Heart right ventricle (tissue), 16 donors: ENCODE results near the gene CAMKV. TPM values are rescaled to one million over a fixed set of nuclear protein-coding genes. Genes with fewer than 3 reads are reported as not detected.
A peak's percentile ranks its signal among the peaks of the same experiment; 100 is the strongest.
"Not testable (repeated sequence)": the region's sequence is repeated elsewhere in the genome, so short reads cannot be mapped to it uniquely, and the experiment has no call there.

ENCODE experiments used
- ATAC-seq, 8 donors: fragments of 200-7000 bp; cut with Tn5 transposase; one replicate each; pipeline ENCODE4 v1.9.1; 2020; ENCODE audit warnings: mild to moderate bottlenecking in 8 of 8, moderate library complexity in 8 of 8, moderate number of reproducible peaks in 1 of 8
- DNase-seq, 2 donors: peaks; one replicate each; pipeline ENCODE4 v3.0.0-alpha.2; 2020
- H3K27ac ChIP-seq, 10 donors: fragments of 200-600 bp; sonication (generic) in 2 of 10; one replicate each; pipeline versions ENCODE4 v1.5.0 to v1.8.0; 2020 to 2022; ENCODE audit warnings: mild to moderate bottlenecking in 3 of 10
- H3K27me3 ChIP-seq, 7 donors: fragments of 200-600 bp; one replicate each; pipeline ENCODE4 v1.8.0; 2021 to 2022; ENCODE audit warnings: mild to moderate bottlenecking in 2 of 7
- H3K36me3 ChIP-seq, 9 donors: fragments of 200-600 bp; sonication (generic) in 1 of 9; one replicate each; pipeline versions ENCODE4 v1.5.0 to v1.8.0; 2020 to 2022; ENCODE audit warnings: mild to moderate bottlenecking in 2 of 9
- H3K4me1 ChIP-seq, 9 donors: fragments of 200-600 bp; sonication (generic) in 1 of 9; one replicate each; pipeline versions ENCODE4 v1.5.0 to v1.8.0; 2020 to 2022; ENCODE audit warnings: mild to moderate bottlenecking in 4 of 9
- H3K4me3 ChIP-seq, 10 donors: fragments of 200-600 bp; sonication (generic) in 2 of 10; one replicate each; pipeline versions ENCODE4 v1.5.0 to v1.8.0; 2020 to 2022; ENCODE audit warnings: mild to moderate bottlenecking in 7 of 10, moderate library complexity in 2 of 10
- H3K9me3 ChIP-seq, 11 donors: fragments of 200-600 bp in 10 of 11; sonication (generic) in 2 of 11; one replicate each; pipeline versions ENCODE4 v1.5.0 to v1.8.0; 2013 to 2022; ENCODE audit warnings: mild to moderate bottlenecking in 2 of 11, control low read depth in 1 of 11, moderate library complexity in 1 of 11
- WGBS, 2 donors: extraction: QIAGEN DNeasy Blood & Tissue Kit; methylation state at CpG; one replicate each; pipeline ENCODE4 v1.1.7; 2013; ENCODE audit warnings: inconsistent platforms in 1 of 2; 5-methylcytosine and 5-hydroxymethylcytosine counted together
- intact Hi-C, 10 donors: fragments of 100-400 bp; cut with DNase I; formaldehyde crosslinking; loops; one replicate each; pipeline versions ENCODE4 v1.11.1 to v1.14.2; 2022
- polyA plus RNA-seq, 2 donors: library from polyadenylated mRNA; stranded (reverse); fragments of 200-250 nt; gene quantifications; one replicate each; pipeline ENCODE4 v1.2.3, GENCODE V29; 2013
- total RNA-seq, 10 donors: library from RNA; stranded (reverse); fragmentation: NEBNext Ultra II Directional in 3 of 10; extraction: Animal tissue kit (Norgen Biotek cat#: 25700) in 3 of 10; gene quantifications; one replicate each; pipeline versions ENCODE4 v1.2.1 to v1.2.4, GENCODE V29; 2021 to 2023
- TF ChIP-seq, protein P1 (sequence below), 9 donors: fragments of 200-600 bp; sonication (generic) in 2 of 9; IDR thresholded peaks; one replicate each; pipeline versions ENCODE4 v1.5.0 to v1.8.0; 2021 to 2022; ENCODE audit warnings: antibody characterized with exemption in 9 of 9, mild to moderate bottlenecking in 5 of 9, moderate library complexity in 1 of 9
- donor health status: Arrhythmogenic right ventricular cardiomyopathy.
- donor health status: ischemic (EF 13 %, LVEDD 7.1; RV severe dilation, severe dysfunction).
- donor health status: healthy with polysubstance abuse.
- donor health status: DM: no; HTN: yes; CAD: no.
- donor health status: DM: no; HTN: no; CAD: no.
- donor health status: ischemic (EF 25% LVEDD 6.9; RV normal size, moderate dysfunction).
- donor health status: ischemic (EF 25% LVEDD 5.7; RV mildly dilated, moderate dysfunction).
- donor health status: healthy.
- donor health status: DM: yes; HTN: yes; CAD: no.
- donor health status: Ischemic cardiomyopathy.
- donor health status: ischemic (EF 35%, LVEDD 5.7; RV mildly dilated, moderate dysfunction).
- donor health status: nonischemic (EF 11% LVEDD 7.7; RV severe dilation, severe dysfunction).
- donor health status: DM: yes; HTN: yes; CAD: no.
- donor health status: PGD.
- donor health status: ischemic (EF 29% LVEDD 5.4; RV normal size, mild dysfunction).
- donor health status: nonischemic (EF 23%, LVEDD 6.1; RV moderate dilation, normal function).

Gene CAMKV
- total and polyA plus RNA-seq, 12 donors, result not detected

DNA sequence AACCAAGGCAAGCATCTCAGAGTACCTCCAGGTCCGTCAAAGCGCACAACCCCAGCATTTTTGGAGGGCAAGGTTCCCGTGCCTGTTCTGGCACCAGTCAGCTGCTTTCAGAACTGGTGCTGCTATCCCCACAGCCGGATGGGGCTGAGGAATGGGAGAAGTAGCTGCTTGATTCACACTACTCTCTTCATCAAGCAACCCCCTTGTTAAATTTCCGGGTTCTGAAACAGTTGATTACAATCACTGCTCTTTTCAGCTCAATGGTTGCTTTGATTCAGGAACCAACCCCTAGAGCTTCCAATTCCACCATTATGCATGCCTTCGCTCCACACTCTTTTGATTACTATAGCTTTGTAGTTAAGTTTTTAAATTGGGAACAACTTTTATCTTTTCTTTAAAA, 43.7 kb downstream of the CAMKV start:
- 71 to 88% methylated on average over 6 of the region's 6 CpGs for WGBS, 2 donors
- H3K4me3 ChIP-seq, result no peak overlapping the region
- no peaks in the 10 kb centered on the region for H3K9me3 ChIP-seq
- H3K36me3 ChIP-seq, result peaks cover 0 to 13% (median 0%) of the 10 kb centered on the region in 9 donors
- H3K4me1 ChIP-seq, result no peaks in the 10 kb centered on the region
- TF ChIP-seq, protein P1, sequence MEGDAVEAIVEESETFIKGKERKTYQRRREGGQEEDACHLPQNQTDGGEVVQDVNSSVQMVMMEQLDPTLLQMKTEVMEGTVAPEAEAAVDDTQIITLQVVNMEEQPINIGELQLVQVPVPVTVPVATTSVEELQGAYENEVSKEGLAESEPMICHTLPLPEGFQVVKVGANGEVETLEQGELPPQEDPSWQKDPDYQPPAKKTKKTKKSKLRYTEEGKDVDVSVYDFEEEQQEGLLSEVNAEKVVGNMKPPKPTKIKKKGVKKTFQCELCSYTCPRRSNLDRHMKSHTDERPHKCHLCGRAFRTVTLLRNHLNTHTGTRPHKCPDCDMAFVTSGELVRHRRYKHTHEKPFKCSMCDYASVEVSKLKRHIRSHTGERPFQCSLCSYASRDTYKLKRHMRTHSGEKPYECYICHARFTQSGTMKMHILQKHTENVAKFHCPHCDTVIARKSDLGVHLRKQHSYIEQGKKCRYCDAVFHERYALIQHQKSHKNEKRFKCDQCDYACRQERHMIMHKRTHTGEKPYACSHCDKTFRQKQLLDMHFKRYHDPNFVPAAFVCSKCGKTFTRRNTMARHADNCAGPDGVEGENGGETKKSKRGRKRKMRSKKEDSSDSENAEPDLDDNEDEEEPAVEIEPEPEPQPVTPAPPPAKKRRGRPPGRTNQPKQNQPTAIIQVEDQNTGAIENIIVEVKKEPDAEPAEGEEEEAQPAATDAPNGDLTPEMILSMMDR (IDR thresholded peaks at IDR 0.05), result no peak
- H3K27me3 ChIP-seq, result no peaks in the 10 kb centered on the region
- DNase-seq (no peak), ATAC-seq (no peak)
- intact Hi-C loops, result no loop called here
- H3K27ac ChIP-seq, result no peak overlapping the region

DNA sequence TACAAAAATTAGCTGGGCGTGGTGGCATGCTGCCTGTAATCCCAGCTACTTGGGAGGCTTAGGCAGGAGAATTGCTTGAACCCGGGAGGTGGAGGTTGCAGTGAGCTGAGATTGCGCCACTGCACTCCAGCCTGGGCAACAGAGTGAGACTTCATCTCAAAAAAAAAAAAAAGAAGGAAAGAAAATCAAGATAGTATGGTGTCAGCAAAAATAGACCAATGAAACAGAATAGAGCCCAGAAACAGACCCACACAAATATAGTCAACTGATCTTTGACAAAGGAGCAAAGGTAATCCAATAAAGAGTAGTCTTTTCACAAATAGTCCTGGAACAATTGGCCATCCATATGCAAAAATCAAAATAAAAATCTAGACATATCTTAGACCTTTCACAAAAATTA, 46.6 kb downstream of the CAMKV start:
- 92 to 97% methylated on average over 3 of the region's 3 CpGs for WGBS, 2 donors
- H3K27ac ChIP-seq, H3K36me3 ChIP-seq, intact Hi-C loops, H3K4me1 ChIP-seq, ATAC-seq, DNase-seq, H3K27me3 ChIP-seq, H3K9me3 ChIP-seq, H3K4me3 ChIP-seq: not testable (repeated sequence)

DNA sequence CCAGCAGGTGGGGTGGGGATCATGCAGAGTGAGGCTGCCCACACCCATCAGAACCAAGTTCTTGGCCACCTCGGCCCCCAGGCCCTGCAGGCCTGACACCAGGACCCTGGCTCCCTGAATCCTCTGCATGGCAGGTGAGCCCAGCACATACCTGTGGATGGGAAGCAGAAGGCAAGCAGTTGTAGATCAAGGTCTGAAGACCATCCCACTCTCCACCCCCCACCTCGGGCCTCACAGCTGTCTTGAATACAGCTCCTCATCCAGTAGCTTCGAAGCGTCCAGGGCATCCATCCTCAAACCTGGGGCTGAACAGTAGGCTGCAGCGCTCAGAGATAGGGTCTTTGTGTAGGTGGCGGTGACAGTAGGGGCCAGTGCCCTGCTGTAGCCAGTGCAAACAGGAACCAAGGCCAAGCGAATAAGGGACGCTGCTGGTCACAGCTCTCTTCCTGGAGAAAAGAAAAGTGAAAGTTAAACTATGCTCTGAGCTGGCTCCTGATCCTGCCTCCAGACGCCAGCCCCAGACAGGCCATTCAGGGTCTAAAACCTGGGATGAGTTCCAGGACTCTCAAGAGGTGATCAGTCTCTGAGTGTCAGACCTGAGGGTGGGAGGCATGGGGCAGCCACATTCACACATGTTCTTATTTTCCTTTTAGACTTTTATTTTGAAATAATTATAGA, 56.1 kb downstream of the CAMKV start, which contains the start of gene UBA7:
TSS of gene UBA7 (minus strand) at position 457 of the 678 bp plus-strand sequence. CDS start at position 291, 166 bp downstream.
- Histone ChIP-seq H3K9me3 (no peaks in the 10 kb centered on the region), H3K27ac (peak within 1 kb of the TSS; percentile 4 to 91 (median 83)), H3K4me1 (peaks cover 10 to 36% (median 27%) of the 10 kb centered on the region in 9 donors), H3K4me3 (peak within 1 kb of the TSS; percentile 37 to 67 (median 58)), H3K27me3 (no peaks in the 10 kb centered on the region), H3K36me3 (peaks cover 0 to 41% (median 23%) of the 10 kb centered on the region in 9 donors)
- ATAC-seq (peak; percentile 81 to 94 (median 94)), DNase-seq (peak; percentile 50 to 75)
- TF ChIP-seq, protein P1 (IDR thresholded peaks at IDR 0.05), result no peak
- 15 to 16% methylated on average over 9 of the region's 9 CpGs for WGBS, 2 donors
- intact Hi-C loops, result no loop called here

DNA sequence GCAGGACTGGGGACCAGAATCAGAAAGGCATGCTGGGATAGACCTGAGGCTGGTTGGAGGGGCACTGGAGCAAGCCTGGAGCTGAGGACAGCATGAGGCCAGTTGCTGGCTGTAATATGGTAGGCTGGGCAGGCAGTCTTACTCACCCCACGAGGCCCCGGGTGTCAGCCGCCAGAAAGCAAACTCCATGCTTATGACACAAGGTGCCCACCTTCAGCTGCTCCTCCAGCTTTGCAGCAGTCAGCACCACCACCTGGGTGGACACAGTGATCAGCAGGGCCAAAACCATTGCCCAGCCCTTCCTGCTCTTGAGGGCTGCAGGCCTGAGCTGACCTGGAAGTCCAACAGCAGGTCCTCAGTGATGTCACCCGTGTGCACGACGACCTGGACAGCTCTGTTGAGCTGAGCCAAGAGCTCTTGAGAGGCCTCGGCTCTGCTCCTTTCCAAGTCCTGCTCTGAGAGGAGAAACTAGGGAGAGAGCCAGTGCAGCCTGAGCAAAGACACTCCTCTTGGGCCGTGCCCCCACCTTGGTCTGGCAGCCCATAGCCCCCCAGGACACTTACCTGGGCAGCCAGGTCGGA, 56.7 kb downstream of the CAMKV start:
- peak overlapping the region; percentile 37 to 67 (median 58) for H3K4me3 ChIP-seq
- H3K9me3 ChIP-seq, result no peaks in the 10 kb centered on the region
- H3K27me3 ChIP-seq, result no peaks in the 10 kb centered on the region
- DNase-seq (peak in 1 of 2 donors; percentile 36), ATAC-seq (peak; percentile 22 to 62 (median 41))
- peaks cover 0 to 47% (median 23%) of the 10 kb centered on the region in 9 donors for H3K36me3 ChIP-seq
- WGBS, 2 donors, result 20 to 31% methylated on average over 9 of the region's 9 CpGs
- peaks cover 10 to 41% (median 30%) of the 10 kb centered on the region in 9 donors for H3K4me1 ChIP-seq
- peak overlapping the region in 9 of 10 donors; percentile 76 to 91 (median 83) for H3K27ac ChIP-seq
- intact Hi-C loops, result no loop called here
- TF ChIP-seq, protein P1 (IDR thresholded peaks at IDR 0.05), result no peak

Other genes with a start within 250 kb of the CAMKV start
- gene APEH, start 195.6 kb downstream of the CAMKV start, total RNA-seq, result 100 to 1,000 TPM; 101 to 140 (median 110) TPM
- 10 to 100 TPM; 18.2 to 65.7 TPM for gene APEH, start 195.6 kb downstream of the CAMKV start, polyA plus RNA-seq
- 1 to 10 TPM; 2.3 to 5.1 (median 3.8) TPM for gene MST1, start 180.4 kb downstream of the CAMKV start, total RNA-seq
- 10 to 100 TPM in 1 of 2 donors, 1 to 10 TPM in 1; 3.3 to 16.0 TPM for gene MST1, start 180.4 kb downstream of the CAMKV start, polyA plus RNA-seq
- 10 to 100 TPM; 41.5 to 61.8 (median 51.4) TPM for gene RNF123, start 180.3 kb downstream of the CAMKV start, total RNA-seq
- gene RNF123, start 180.3 kb downstream of the CAMKV start, polyA plus RNA-seq, result 10 to 100 TPM; 23.6 to 30.8 TPM
- gene AMIGO3, start 150.2 kb downstream of the CAMKV start, total RNA-seq, result under 1 TPM in 2 of 10 donors, not detected in 8; 0.09 to 0.15 TPM
- 1 to 10 TPM; 1.8 to 2.1 TPM for gene AMIGO3, start 150.2 kb downstream of the CAMKV start, polyA plus RNA-seq
- 10 to 100 TPM in 8 of 10 donors, 1 to 10 TPM in 2; 9.6 to 30.4 (median 12.9) TPM for gene GMPPB, start 146.0 kb downstream of the CAMKV start, total RNA-seq
- 10 to 100 TPM in 1 of 2 donors, 1 to 10 TPM in 1; 8.7 to 48.8 TPM for gene GMPPB, start 146.0 kb downstream of the CAMKV start, polyA plus RNA-seq
- 10 to 100 TPM; 13.7 to 24.4 (median 16.6) TPM for gene IP6K1, start 83.4 kb downstream of the CAMKV start, total RNA-seq
- gene IP6K1, start 83.4 kb downstream of the CAMKV start, polyA plus RNA-seq, result 10 to 100 TPM in 1 of 2 donors, 1 to 10 TPM in 1; 9.0 to 12.3 TPM
- not detected for gene CDHR4, start 70.0 kb downstream of the CAMKV start, total RNA-seq
- gene CDHR4, start 70.0 kb downstream of the CAMKV start, polyA plus RNA-seq, result under 1 TPM; 0.01 to 0.80 TPM
- 1 to 10 TPM; 1.8 to 5.7 (median 2.5) TPM for gene INKA1, start 66.6 kb downstream of the CAMKV start, total RNA-seq
- gene INKA1, start 66.6 kb downstream of the CAMKV start, polyA plus RNA-seq, result 1 to 10 TPM; 4.2 to 8.6 TPM
- gene UBA7, start 56.0 kb downstream of the CAMKV start, total RNA-seq, result 10 to 100 TPM; 13.1 to 47.0 (median 22.0) TPM
- 10 to 100 TPM; 12.0 to 57.6 TPM for gene UBA7, start 56.0 kb downstream of the CAMKV start, polyA plus RNA-seq
- 1 to 10 TPM in 7 of 10 donors, under 1 TPM in 3; 0.20 to 2.4 (median 1.4) TPM for gene TRAIP, start 13.3 kb downstream of the CAMKV start, total RNA-seq
- gene TRAIP, start 13.3 kb downstream of the CAMKV start, polyA plus RNA-seq, result 1 to 10 TPM in 1 of 2 donors, under 1 TPM in 1; 0.96 to 1.6 TPM
- 1 to 10 TPM in 8 of 10 donors, under 1 TPM in 2; 0.53 to 4.4 (median 1.6) TPM for gene MST1R, start 34.0 kb upstream of the CAMKV start, total RNA-seq
- gene MST1R, start 34.0 kb upstream of the CAMKV start, polyA plus RNA-seq, result 1 to 10 TPM; 1.7 to 7.1 TPM
- 1 to 10 TPM; 5.3 to 8.2 (median 6.7) TPM for gene MON1A, start 59.9 kb upstream of the CAMKV start, total RNA-seq
- 10 to 100 TPM in 1 of 2 donors, 1 to 10 TPM in 1; 6.5 to 10.6 TPM for gene MON1A, start 59.9 kb upstream of the CAMKV start, polyA plus RNA-seq
- gene RBM6, start 70.2 kb upstream of the CAMKV start, total RNA-seq, result 10 to 100 TPM; 29.8 to 57.6 (median 37.6) TPM
- gene RBM6, start 70.2 kb upstream of the CAMKV start, polyA plus RNA-seq, result 100 to 1,000 TPM in 1 of 2 donors, 10 to 100 TPM in 1; 26.0 to 208 TPM
- gene RBM5, start 219.0 kb upstream of the CAMKV start, total RNA-seq, result 10 to 100 TPM; 46.9 to 67.0 (median 56.8) TPM
- 10 to 100 TPM; 30.2 to 86.3 TPM for gene RBM5, start 219.0 kb upstream of the CAMKV start, polyA plus RNA-seq